ENCODE measurements around the gene GRM1.

Gene GRM1

GRCh38 chr6:146339716-146340115, 310.9 kb downstream of the GRM1 start:
- DNase-seq, result no peak

GRCh38 chr6:146341493-146342230, 312.8 kb downstream of the GRM1 start:
- DNase-seq, result no peak

GRCh38 chr6:146345598-146345997, 316.7 kb downstream of the GRM1 start:
- no peak for DNase-seq

- DNase-seq, result no peak
Observed at GRCh38 chr6:146347090-146347489, 318.2 kb downstream of the GRM1 start.

GRCh38 chr6:146347690-146348089, 318.8 kb downstream of the GRM1 start:
- no peak for DNase-seq

- no peak for DNase-seq
Observed at GRCh38 chr6:146351018-146351417, 322.2 kb downstream of the GRM1 start.

- no peak for DNase-seq
Observed at GRCh38 chr6:146352163-146352562, 323.3 kb downstream of the GRM1 start.

GRCh38 chr6:146354451-146354850, 325.6 kb downstream of the GRM1 start:
- DNase-seq, result no peak

- no peak for DNase-seq
Observed at GRCh38 chr6:146355521-146356100, 326.7 kb downstream of the GRM1 start.

- DNase-seq, result no peak
Observed at GRCh38 chr6:146357578-146358430, 328.9 kb downstream of the GRM1 start.

GRCh38 chr6:146358431-146359046, 329.7 kb downstream of the GRM1 start:
- no peak for DNase-seq

- no peak for DNase-seq
Observed at GRCh38 chr6:146359131-146359530, 330.3 kb downstream of the GRM1 start.

- no peak for DNase-seq
Observed at GRCh38 chr6:146361128-146361924, 332.5 kb downstream of the GRM1 start.

GRCh38 chr6:146363838-146364607, 335.2 kb downstream of the GRM1 start:
- DNase-seq, result no peak

- no peak for DNase-seq
Observed at GRCh38 chr6:146364816-146365594, 336.1 kb downstream of the GRM1 start.

GRCh38 chr6:146367061-146367460, 338.2 kb downstream of the GRM1 start:
- DNase-seq, result no peak

- no peak for DNase-seq
Observed at GRCh38 chr6:146369866-146370265, 341.0 kb downstream of the GRM1 start.

GRCh38 chr6:146381486-146381885, 352.6 kb downstream of the GRM1 start:
- no peak for DNase-seq

- DNase-seq, result no peak
Observed at GRCh38 chr6:146388736-146389364, 360.0 kb downstream of the GRM1 start.

- no peak for DNase-seq
Observed at GRCh38 chr6:146389740-146390139, 360.9 kb downstream of the GRM1 start.

All from stimulated activated CD4-positive, alpha-beta T cell treated with anti-CD3 and anti-CD28 coated beads, Interleukin-4, amount 100 ng/mL, for 24 hours (primary cell).